HEK293 (cell line): ENCODE results near the gene TMEM92.

Source experiments
- CTCF ChIA-PET: fragments of 350-600 bp; formaldehyde crosslinking; extraction: SDS; loops from one replicate; lab custom pipeline; 2021; ENCODE audit warnings: antibody characterized with exemption; lab: Yijun Ruan, JAX
- POLR2A ChIA-PET: fragments of 300-600 bp; formaldehyde crosslinking; extraction: SDS; loops from one replicate; lab custom pipeline; 2020; ENCODE audit warnings: antibody characterized with exemption, inconsistent platforms; lab: Yijun Ruan, JAX
- H3K27ac ChIP-seq: fragments of 200-500 bp; sonication (Bioruptor generic); 2 replicates; pipeline ENCODE4 v1.5.1; 2014; ENCODE audit warnings: low read depth, low read length, control low read depth, inconsistent platforms; ENCODE audit errors: extremely low read depth
- H3K36me3 ChIP-seq, 2 experiments: fragments of 200-500 bp in 1 of 2; sonication (Bioruptor generic) in 1 of 2; 1 replicate in 1 of 2; 2 replicates in 1 of 2; pipeline ENCODE4 v1.5.1; 2014 to 2017; ENCODE audit warnings: inconsistent platforms in 2 of 2, low read length in 2 of 2; ENCODE audit not compliant: control insufficient read depth in 2 of 2, insufficient read depth in 1 of 2
- H3K4me1 ChIP-seq: fragments of 200-500 bp; sonication (Bioruptor generic); 2 replicates; pipeline ENCODE4 v1.5.1; 2014; ENCODE audit warnings: mild to moderate bottlenecking, low read length, inconsistent platforms; ENCODE audit not compliant: control insufficient read depth, insufficient read depth
- H3K4me3 ChIP-seq: 2 replicates; pipeline ENCODE4 v1.5.1; 2011; ENCODE audit warnings: low read depth, mild to moderate bottlenecking, control low read depth, low read length, moderate library complexity
- H3K9me3 ChIP-seq: fragments of 200-500 bp; sonication (Bioruptor generic); 2 replicates; pipeline ENCODE4 v1.5.1; 2014; ENCODE audit warnings: low read depth, low read length, inconsistent platforms; ENCODE audit not compliant: control insufficient read depth, insufficient read depth
- ATF2 ChIP-seq: fragments of 450-650 bp; formaldehyde crosslinking; IDR thresholded peaks from 2 replicates; pipeline ENCODE4 v1.5.1; 2016; ENCODE audit warnings: missing biosample characterization, missing genetic modification characterization, low read depth
- BCL11B ChIP-seq: fragments of 450-650 bp; formaldehyde crosslinking; IDR thresholded peaks from 2 replicates; pipeline ENCODE4 v1.5.1; 2016; ENCODE audit warnings: low read depth, missing biosample characterization, missing genetic modification characterization
- EGR2 ChIP-seq: fragments of 450-650 bp; formaldehyde crosslinking; IDR thresholded peaks from 2 replicates; pipeline ENCODE4 v1.5.1; 2016; ENCODE audit warnings: low read depth, missing biosample characterization, missing genetic modification characterization
- HOXA7 ChIP-seq: sonication (generic); formaldehyde crosslinking; IDR thresholded peaks from 2 replicates; pipeline ENCODE4 v1.8.1; 2022; ENCODE audit warnings: missing genetic modification reagents, borderline replicate concordance
- KLF8 ChIP-seq: fragments of 450-650 bp; formaldehyde crosslinking; IDR thresholded peaks from 2 replicates; pipeline ENCODE4 v1.5.1; 2016; ENCODE audit warnings: missing biosample characterization, missing genetic modification characterization
- MZF1 ChIP-seq: fragments of 450-650 bp; formaldehyde crosslinking; IDR thresholded peaks from 2 replicates; pipeline ENCODE4 v1.5.1; 2017; ENCODE audit warnings: missing biosample characterization, missing genetic modification characterization, borderline replicate concordance
- ZBTB17 ChIP-seq: fragments of 450-650 bp; formaldehyde crosslinking; IDR thresholded peaks from 2 replicates; pipeline ENCODE4 v1.5.1; 2016; ENCODE audit warnings: missing biosample characterization, missing genetic modification characterization
- ZBTB26 ChIP-seq: fragments of 450-650 bp; formaldehyde crosslinking; optimal IDR thresholded peaks from 2 replicates; pipeline ENCODE3; 2016; ENCODE audit warnings: missing biosample characterization, mild to moderate bottlenecking, missing genetic modification characterization
- ZBTB7A ChIP-seq: fragments of 450-650 bp; formaldehyde crosslinking; IDR thresholded peaks from 2 replicates; pipeline ENCODE4 v1.5.1; 2016; ENCODE audit warnings: low read depth, missing biosample characterization, missing genetic modification characterization
- ZFHX2 ChIP-seq: fragments of 450-650 bp; formaldehyde crosslinking; conservative IDR thresholded peaks from 2 replicates; pipeline ENCODE4 v1.5.1; 2016; ENCODE audit warnings: missing biosample characterization, missing genetic modification characterization
- ZFP37 ChIP-seq: fragments of 450-650 bp; formaldehyde crosslinking; IDR thresholded peaks from 2 replicates; pipeline ENCODE4 v1.5.1; 2016; ENCODE audit warnings: missing biosample characterization, missing genetic modification characterization
- ZIC2 ChIP-seq: fragments of 450-650 bp; formaldehyde crosslinking; IDR thresholded peaks from 2 replicates; pipeline ENCODE4 v1.5.1; 2016; ENCODE audit warnings: missing biosample characterization, missing genetic modification characterization
- ZNF10 ChIP-seq: fragments of 450-650 bp; formaldehyde crosslinking; IDR thresholded peaks from 2 replicates; pipeline ENCODE4 v1.5.1; 2017; ENCODE audit warnings: missing biosample characterization, missing genetic modification characterization
- ZNF184 ChIP-seq: fragments of 450-650 bp; IDR thresholded peaks from 2 replicates; pipeline ENCODE4 v1.5.1; 2018; ENCODE audit warnings: missing biosample characterization, mild to moderate bottlenecking, missing genetic modification characterization
- ZNF2 ChIP-seq: fragments of 450-650 bp; formaldehyde crosslinking; IDR thresholded peaks from 2 replicates; pipeline ENCODE4 v1.5.1; 2016; ENCODE audit warnings: missing biosample characterization, missing genetic modification characterization
- ZNF202 ChIP-seq: fragments of 450-650 bp; formaldehyde crosslinking; IDR thresholded peaks from 2 replicates; pipeline ENCODE4 v1.5.1; 2016; ENCODE audit warnings: missing biosample characterization, missing genetic modification characterization, borderline replicate concordance
- ZNF354C ChIP-seq: fragments of 450-650 bp; formaldehyde crosslinking; IDR thresholded peaks from 2 replicates; pipeline ENCODE4 v1.5.1; 2016; ENCODE audit warnings: missing biosample characterization, missing genetic modification characterization, low read depth, borderline replicate concordance
- ZNF521 ChIP-seq: fragments of 450-650 bp; formaldehyde crosslinking; IDR thresholded peaks from 2 replicates; pipeline ENCODE4 v1.5.1; 2017; ENCODE audit warnings: missing biosample characterization, mild to moderate bottlenecking, missing genetic modification characterization
- ZNF585B ChIP-seq: fragments of 450-650 bp; formaldehyde crosslinking; IDR thresholded peaks from 2 replicates; pipeline ENCODE4 v1.5.1; 2016; ENCODE audit warnings: missing biosample characterization, missing genetic modification characterization
- ZNF600 ChIP-seq: fragments of 450-650 bp; formaldehyde crosslinking; IDR thresholded peaks from 2 replicates; pipeline ENCODE4 v1.5.1; 2016; ENCODE audit warnings: missing biosample characterization, missing genetic modification characterization
- ZNF677 ChIP-seq: fragments of 450-650 bp; IDR thresholded peaks from 2 replicates; pipeline ENCODE4 v1.5.0; 2018; ENCODE audit warnings: missing biosample characterization, mild to moderate bottlenecking, missing genetic modification characterization, moderate library complexity
- ZNF701 ChIP-seq: fragments of 450-650 bp; formaldehyde crosslinking; IDR thresholded peaks from 2 replicates; pipeline ENCODE4 v1.5.1; 2016; ENCODE audit warnings: missing biosample characterization, missing genetic modification characterization
- ZNF777 ChIP-seq: fragments of 450-650 bp; formaldehyde crosslinking; IDR thresholded peaks from 2 replicates; pipeline ENCODE4 v1.5.1; 2017; ENCODE audit warnings: missing biosample characterization, missing genetic modification characterization, borderline replicate concordance
- TF ChIP-seq, protein P1 (sequence below): fragments of 450-650 bp; formaldehyde crosslinking; conservative IDR thresholded peaks from 2 replicates; pipeline ENCODE4 v1.5.1; 2016; ENCODE audit warnings: low read depth, missing biosample characterization, missing genetic modification characterization
- TF ChIP-seq, protein P2 (sequence below): fragments of 450-650 bp; formaldehyde crosslinking; IDR thresholded peaks from 2 replicates; pipeline ENCODE4 v1.5.1; 2017; ENCODE audit warnings: missing biosample characterization, missing genetic modification characterization
- TF ChIP-seq, protein P3 (sequence below): fragments of 450-650 bp; formaldehyde crosslinking; IDR thresholded peaks from 2 replicates; pipeline ENCODE4 v1.5.1; 2016; ENCODE audit warnings: missing biosample characterization, missing genetic modification characterization

TMEM92 gene

GRCh38 chr17:50272246-50272645, 2.0 kb upstream of the TMEM92 start (continued):
- TF ChIP-seq, protein P1, sequence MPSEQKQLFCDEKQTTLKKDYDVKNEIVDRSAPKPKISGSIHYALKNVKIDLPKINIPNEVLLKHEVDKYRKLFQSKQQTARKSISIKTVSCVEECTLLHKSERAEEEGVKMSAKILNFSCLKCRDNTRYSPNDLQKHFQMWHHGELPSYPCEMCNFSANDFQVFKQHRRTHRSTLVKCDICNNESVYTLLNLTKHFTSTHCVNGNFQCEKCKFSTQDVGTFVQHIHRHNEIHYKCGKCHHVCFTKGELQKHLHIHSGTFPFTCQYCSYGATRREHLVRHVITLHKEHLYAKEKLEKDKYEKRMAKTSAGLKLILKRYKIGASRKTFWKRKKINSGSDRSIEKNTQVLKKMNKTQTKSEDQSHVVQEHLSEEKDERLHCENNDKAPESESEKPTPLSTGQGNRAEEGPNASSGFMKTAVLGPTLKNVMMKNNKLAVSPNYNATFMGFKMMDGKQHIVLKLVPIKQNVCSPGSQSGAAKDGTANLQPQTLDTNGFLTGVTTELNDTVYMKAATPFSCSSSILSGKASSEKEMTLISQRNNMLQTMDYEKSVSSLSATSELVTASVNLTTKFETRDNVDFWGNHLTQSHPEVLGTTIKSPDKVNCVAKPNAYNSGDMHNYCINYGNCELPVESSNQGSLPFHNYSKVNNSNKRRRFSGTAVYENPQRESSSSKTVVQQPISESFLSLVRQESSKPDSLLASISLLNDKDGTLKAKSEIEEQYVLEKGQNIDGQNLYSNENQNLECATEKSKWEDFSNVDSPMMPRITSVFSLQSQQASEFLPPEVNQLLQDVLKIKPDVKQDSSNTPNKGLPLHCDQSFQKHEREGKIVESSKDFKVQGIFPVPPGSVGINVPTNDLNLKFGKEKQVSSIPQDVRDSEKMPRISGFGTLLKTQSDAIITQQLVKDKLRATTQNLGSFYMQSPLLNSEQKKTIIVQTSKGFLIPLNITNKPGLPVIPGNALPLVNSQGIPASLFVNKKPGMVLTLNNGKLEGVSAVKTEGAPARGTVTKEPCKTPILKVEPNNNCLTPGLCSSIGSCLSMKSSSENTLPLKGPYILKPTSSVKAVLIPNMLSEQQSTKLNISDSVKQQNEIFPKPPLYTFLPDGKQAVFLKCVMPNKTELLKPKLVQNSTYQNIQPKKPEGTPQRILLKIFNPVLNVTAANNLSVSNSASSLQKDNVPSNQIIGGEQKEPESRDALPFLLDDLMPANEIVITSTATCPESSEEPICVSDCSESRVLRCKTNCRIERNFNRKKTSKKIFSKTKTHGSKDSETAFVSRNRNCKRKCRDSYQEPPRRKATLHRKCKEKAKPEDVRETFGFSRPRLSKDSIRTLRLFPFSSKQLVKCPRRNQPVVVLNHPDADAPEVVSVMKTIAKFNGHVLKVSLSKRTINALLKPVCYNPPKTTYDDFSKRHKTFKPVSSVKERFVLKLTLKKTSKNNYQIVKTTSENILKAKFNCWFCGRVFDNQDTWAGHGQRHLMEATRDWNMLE: no peak
- TF ChIP-seq ZNF677 (tag by site-specific recombination): no peak
- no peak for TF ChIP-seq ZNF184
- no peak for TF ChIP-seq ATF2 (tag by site-specific recombination)

- Histone ChIP-seq H3K27ac (no peak overlapping the region), H3K4me1 (no peaks in the 10 kb centered on the region; the same call in 1 of the 2 replicates), H3K9me3 (no peaks in the 10 kb centered on the region), H3K36me3 (no peaks in the 10 kb centered on the region), H3K4me3 (peak overlapping the region; percentile 12)
- ChIA-PET CTCF (interaction anchor here (0.5 to 21.9 kb wide), 29 partner anchors 8 to 591 kb away, joined by 3 to 487 read pairs (median 4); partner anchors contain the start of genes COL1A1 and PDK2), POLR2A (interaction anchor here (0.6 to 1.4 kb wide), 3 partner anchors 9 to 73 kb away, joined by 3 to 4 read pairs (median 3); no protein-coding TSS in a partner anchor)
- TF ChIP-seq ZNF521 (tag by site-specific recombination): no peak
- TF ChIP-seq ZNF202: no peak
- peak; percentile 24; the same call in 1 of the 2 replicates for TF ChIP-seq ZNF600
- TF ChIP-seq, protein P2, sequence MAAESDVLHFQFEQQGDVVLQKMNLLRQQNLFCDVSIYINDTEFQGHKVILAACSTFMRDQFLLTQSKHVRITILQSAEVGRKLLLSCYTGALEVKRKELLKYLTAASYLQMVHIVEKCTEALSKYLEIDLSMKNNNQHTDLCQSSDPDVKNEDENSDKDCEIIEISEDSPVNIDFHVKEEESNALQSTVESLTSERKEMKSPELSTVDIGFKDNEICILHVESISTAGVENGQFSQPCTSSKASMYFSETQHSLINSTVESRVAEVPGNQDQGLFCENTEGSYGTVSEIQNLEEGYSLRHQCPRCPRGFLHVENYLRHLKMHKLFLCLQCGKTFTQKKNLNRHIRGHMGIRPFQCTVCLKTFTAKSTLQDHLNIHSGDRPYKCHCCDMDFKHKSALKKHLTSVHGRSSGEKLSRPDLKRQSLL (tag by site-specific recombination): peak; percentile 26; the same call in 1 of the 2 replicates
- 0 out of 2 replicates have a peak, but pooled peaks have one; percentile 44 for TF ChIP-seq ZBTB7A (tag by site-specific recombination)
- TF ChIP-seq MZF1 (tag by site-specific recombination): no peak
- TF ChIP-seq HOXA7 (CRISPR knock-in tag): no peak
- TF ChIP-seq ZIC2: peak; percentile 55
- no peak for TF ChIP-seq ZNF585B (tag by site-specific recombination)
- peak; percentile 37; the same call in 1 of the 2 replicates for TF ChIP-seq ZBTB17 (tag by site-specific recombination)
- no peak for TF ChIP-seq ZNF354C (tag by site-specific recombination)
- TF ChIP-seq ZNF777 (tag by site-specific recombination): peak; percentile 93
- TF ChIP-seq EGR2 (tag by site-specific recombination): peak; percentile 71
- TF ChIP-seq BCL11B (tag by site-specific recombination): peak; percentile 61; the same call in 1 of the 2 replicates
- no peak for TF ChIP-seq ZNF10
- TF ChIP-seq ZNF701 (tag by site-specific recombination): no peak
- TF ChIP-seq ZNF2: no peak
- no peak for TF ChIP-seq ZFP37
- TF ChIP-seq KLF8 (tag by site-specific recombination): peak; percentile 28; the same call in 1 of the 2 replicates
- peak; percentile 84 for TF ChIP-seq ZFHX2
- peak; percentile 21 for TF ChIP-seq ZBTB26 (tag by site-specific recombination)
- TF ChIP-seq, protein P3, sequence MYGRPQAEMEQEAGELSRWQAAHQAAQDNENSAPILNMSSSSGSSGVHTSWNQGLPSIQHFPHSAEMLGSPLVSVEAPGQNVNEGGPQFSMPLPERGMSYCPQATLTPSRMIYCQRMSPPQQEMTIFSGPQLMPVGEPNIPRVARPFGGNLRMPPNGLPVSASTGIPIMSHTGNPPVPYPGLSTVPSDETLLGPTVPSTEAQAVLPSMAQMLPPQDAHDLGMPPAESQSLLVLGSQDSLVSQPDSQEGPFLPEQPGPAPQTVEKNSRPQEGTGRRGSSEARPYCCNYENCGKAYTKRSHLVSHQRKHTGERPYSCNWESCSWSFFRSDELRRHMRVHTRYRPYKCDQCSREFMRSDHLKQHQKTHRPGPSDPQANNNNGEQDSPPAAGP: peak; percentile 40; the same call in 1 of the 2 replicates
These were observed 1.3 kb upstream of the TMEM92 start for GRCh38 chr17:50272711-50273653.
